Measurements from ENCODE around the gene FHIP2A.

The FHIP2A gene

DNA sequence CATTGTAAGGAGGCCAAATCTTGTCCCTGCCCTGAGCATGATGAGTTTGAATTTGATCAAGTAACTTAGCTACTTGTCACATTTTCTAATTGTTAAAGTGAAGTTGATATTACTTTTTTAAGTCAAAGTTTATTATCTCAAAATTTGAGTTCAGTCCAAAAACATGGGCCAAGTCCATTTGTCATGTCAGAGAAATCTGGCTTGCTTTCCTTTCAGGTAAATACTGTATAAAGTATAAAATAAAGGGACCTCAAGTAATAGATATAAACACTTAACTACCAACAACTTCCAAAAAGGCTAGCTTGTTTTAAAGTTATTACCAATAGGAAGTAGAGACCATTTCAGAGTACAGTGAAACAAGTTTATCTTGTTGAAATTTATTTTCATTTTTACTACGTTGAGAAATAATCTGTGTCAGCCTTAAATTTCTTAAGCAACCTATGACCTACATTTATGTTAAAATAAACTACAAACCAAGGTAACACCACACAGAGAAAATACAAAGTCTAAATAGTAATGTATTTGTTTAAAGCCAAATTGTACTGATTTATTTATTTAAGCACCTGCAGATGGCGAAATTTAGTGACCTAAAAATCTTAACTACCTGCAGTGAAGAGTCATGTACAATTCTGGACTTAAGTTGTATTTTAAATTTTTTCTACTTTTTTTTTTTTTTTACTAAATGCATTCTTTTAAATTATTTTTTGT lies 36.5 kb downstream of the FHIP2A start:
- no peak for DNase-seq (ENCODE audit: low read depth in 2 of 2)

DNA sequence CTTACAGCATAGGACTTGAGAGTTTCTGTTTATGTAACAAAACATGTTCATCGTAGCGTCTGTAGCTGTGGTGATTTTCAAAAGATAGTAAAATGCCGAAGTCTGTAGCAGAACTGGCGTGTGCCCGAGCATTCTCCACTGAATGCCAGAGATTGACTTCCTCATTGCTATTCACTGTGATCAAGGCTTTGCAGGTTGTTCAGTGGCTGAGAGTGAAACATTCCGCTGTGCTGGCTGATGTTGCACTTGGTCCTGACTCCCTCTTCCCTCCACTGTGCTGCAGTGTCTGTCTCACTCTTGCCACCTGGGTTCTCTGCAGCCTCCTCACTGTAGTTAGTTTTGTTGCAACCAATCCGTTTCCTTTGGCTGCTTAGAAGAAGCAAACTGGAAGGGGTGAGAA lies 37.6 kb downstream of the FHIP2A start:
- no peak for DNase-seq (ENCODE audit: low read depth in 2 of 2)

DNA sequence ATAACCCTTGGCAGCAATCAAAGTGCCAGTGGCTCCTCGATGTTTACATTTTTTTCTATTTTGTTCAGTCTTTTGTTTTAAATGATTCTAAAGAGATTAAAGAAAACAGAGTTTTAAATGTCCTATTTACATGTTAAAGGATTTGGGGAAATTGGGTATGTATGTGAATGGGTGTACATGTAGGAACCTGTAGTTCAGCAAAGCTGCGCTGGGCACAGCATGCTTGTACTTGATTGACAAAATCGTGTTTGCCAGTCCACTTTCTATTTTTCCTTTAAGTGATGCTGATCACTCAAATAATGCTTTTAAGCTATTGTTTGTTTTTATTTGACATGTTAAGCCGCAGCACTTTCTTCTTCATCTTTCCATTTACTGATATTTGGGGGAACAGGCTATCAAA lies 40.9 kb downstream of the FHIP2A start:
- DNase-seq (ENCODE audit: low read depth in 2 of 2), result no peak

DNA sequence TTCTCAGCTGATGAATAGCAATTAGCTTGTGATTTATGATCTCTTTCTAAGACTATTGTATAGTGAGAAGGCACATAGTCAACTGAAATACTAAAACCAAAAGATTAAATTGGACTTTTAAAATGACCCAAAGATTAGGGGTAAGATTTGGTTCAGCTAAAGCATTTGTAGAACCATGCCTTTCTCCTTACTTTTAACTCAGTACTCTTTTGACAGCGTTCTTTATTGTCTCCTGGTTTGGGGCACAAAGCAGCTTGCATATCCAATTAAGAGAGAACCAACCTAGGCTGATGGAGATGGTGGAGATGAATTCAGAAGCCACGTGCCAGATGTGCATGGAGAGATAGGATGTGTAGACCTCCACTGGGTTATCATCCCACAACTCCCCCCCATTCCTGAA lies 45.8 kb downstream of the FHIP2A start:
- no peak for DNase-seq (ENCODE audit: low read depth in 2 of 2)

DNA sequence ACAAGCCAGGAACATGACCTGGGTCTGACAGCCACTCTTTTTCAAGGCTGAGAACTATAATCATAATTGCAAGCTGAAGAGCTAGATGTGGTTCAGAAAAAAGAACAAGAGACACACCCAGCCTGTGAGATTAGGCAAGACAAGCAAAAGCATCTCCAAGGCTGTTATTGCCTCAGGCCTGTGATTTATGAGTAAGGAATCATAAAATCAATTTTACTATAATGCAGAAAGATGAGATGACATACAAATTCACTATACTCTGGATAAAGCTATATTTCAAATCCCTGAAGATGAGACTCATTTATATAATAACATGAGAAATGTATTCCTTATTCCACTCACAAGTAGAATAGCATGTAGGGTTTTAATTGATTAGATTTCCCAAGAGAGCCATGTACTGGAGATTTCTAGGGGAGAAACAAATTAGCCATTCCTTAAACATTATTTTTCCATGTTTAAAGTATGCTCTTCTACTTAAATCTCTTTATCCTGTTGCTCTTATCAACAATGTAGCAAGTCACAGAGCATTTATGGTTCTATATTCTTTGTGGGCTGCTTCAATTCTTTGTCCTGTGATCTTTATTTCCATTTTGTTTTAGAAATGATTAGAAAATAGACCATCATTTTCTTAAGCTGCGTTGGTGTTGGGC lies 47.4 kb downstream of the FHIP2A start:
- no peak for DNase-seq (ENCODE audit: low read depth in 2 of 2)

DNA sequence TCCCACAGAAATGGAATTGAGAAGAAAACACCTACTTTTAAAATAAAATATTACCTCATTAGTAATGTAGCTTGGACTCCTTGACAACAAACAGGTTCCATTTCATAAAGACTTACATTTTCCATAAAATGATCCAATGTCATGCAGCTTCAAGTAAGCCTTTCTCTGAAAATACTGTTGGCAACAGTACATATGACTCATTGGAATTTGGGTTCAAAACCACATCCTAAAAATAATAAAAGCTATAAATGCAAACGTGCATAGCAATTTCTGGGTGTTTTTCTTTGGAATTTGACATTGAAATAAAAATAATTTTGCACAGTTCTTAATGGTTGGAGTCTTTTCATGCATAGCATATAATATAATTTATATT lies 47.9 kb downstream of the FHIP2A start:
- no peak for DNase-seq (ENCODE audit: low read depth in 2 of 2)

DNA sequence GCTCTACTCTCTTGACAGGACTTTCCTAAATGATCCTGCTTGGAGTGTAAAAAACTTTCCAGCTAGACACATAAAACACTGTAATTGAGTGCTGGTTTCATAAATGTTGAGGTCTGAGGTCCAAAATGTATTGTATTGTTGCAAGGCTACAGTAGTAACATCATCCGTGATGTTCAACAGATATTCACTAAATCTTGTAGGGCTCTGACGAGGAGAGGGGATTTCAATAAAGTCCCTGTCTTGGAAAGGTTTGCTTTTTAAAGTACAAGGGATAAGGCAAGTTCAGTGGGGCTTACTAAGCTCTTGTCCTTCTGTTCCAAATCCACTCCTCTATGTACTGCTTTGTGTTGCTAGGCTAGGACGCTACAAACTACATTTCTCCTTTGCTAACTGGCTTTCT lies 48.9 kb downstream of the FHIP2A start:
- DNase-seq (ENCODE audit: low read depth in 2 of 2), result no peak

DNA sequence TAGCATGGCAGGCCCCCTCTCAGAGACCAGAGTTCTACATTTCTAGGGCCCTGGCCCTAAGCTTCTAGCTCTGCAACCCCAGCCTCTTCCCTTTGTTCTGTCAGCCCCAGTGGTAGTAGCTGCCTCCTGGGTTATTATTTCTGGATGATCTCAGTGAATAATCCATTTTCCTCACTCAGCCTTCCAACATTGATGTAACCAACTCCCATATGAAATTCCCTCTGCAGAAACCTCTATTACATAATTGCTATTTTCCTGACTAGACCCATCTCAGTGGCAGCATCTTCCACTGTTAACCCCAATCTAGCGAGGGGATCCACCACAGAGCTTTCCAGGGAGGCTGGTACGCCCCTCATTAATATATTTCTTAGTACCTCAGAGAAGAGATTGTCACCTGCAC lies 49.8 kb downstream of the FHIP2A start:
- DNase-seq (ENCODE audit: low read depth in 2 of 2), result no peak
